Suppressor macrophage (primary cell): ENCODE results near the gene TJP3.

Experiments
- DNase-seq, 4 experiments: peaks; one replicate each; pipeline ENCODE4 v3.0.0-alpha.2; 2020 to 2022

TJP3 gene

DNA sequence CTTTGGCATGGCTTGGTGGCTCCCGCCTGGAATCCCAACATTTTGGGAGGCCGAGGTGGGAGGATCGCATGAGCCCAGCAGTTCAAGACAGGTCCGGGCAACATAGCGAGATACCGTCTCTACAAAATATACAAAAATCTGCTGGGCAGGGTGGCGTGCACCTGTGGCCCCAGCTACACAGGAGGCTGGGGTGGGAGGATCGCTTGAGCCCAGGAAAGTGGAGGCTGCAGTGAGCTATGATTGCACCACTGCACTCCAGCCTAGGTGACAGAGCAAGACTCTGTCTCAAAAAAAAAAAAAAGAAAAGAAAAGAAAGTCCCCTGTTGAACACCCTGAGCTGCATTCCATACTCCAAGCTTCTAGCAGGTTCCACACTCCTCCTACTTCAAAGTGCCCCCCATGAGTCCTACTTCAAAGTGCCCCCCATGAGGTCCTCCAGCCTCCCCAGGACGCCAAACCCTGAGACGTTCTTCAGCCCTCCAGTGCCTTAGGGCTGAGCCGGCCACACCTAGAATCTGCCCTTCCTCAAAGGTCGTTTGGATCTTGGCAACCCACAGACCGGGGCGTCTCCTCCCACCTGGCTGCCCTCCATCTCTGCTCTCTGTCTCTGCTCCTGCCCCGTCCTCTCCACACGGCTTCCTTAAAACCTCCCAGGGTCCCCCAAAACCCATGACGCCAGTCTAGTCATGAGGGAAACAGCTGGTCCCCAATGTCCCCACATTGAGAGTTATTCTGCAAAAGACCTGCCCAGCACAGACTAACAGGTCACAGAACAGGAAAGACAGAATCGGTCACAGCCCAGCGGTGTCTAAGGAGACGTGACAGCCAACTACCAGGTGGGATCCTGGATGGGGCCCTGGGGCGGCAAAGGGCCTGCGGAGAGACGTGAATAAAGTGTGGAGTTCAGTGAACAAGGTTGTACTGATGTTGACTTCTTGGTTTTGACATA is 4.8 kb downstream of the TJP3 start:
- DNase-seq = peak in 1 of 4 experiments; percentile 20

DNA sequence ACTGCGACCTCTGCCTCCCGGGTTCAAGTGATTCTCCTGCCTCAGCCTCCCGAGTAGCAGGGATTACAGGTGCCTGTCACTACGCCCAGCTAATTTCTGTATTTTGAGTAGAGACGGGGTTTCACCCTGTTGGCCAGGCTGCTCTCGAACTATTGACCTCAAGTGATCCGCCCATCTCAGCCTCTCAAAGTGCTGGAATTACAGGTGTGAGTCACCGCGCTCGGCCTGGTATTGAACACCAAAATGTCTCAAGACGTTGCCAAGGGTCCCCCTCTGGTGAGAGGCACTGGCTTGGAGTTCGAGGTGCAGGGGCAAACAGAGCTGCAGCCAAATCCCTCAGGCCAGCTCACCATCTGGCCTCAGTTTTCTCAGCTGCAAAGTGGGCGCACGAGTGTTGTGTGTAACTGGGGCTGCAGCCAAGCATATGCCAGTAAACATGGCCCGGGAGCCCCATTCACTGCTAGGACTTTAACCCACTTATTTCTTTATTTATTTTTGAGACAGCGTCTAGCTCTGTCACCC is 8.0 kb downstream of the TJP3 start:
- no peak for DNase-seq

- DNase-seq = no peak
Observed at GRCh38 chr19:3719868-3720267, 11.7 kb downstream of the TJP3 start.

DNA sequence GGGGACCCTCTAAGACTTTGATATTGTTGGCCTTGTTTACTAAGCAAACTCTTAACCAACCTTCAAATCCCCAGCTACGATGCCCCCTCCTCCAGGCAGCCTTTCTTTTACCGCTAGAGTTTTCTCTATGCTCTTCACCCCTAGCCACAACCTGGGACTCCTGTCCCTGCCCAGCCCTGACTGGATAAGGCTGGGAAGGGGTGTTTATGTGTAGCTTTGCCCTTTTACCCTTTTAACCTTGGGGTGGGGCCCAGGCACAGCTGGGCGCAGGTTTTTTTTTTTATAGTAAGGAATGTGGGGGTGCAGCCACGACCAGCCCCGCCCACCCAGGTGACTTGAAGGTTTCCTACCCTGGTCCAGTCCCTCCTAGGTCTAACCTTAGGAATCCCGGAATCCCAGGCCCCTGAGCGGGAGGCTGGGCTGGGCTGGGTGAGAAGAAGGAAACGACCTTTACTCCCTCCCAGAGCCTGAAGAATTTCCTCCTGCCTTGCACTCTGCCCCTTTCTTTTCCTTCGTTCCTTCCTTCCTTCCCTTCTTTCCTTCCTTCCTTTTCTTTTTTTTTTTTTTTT is 12.2 kb downstream of the TJP3 start:
- no peak for DNase-seq

DNA sequence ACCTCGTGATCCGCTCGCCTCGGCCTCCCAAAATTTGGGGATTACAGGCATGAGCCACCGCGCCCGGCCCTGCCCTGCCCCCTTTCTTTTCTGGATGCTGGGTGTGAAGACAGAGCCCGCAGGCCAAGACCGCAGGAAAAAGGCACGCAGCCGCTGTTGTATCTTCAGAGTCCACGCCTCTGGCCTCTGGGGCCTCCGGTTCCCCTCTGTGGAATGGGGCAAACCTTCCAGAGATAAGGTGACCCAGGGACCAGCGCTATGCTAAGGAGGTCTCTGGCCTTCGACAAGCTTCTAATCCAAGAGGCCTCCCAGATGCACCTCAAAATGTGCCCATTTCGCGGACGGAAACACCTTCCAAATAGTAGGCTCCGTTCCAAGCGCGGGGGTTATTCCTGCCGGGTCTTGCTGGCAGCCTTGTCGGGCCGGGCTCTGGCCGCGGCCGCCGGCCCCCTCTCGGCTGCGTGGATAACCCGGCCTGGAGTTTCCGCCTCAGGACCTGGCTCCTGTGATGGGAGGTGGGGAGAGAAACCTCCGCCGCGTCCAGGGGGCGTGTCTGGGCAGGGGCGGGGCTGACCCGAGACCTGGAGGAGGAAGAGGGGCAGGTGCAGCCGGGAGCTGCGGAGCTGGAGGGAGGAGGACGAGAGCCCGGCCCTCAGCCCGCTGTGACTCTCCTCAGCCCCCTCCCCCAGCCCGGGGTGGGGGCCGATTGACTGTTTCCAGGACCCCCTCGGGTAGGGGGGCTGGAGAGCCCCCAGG is 13.1 kb downstream of the TJP3 start:
- DNase-seq = peak; percentile 80 to 91 (median 84)

- no peak for DNase-seq
Observed at GRCh38 chr19:3721887-3722442, 13.8 kb downstream of the TJP3 start.

DNA sequence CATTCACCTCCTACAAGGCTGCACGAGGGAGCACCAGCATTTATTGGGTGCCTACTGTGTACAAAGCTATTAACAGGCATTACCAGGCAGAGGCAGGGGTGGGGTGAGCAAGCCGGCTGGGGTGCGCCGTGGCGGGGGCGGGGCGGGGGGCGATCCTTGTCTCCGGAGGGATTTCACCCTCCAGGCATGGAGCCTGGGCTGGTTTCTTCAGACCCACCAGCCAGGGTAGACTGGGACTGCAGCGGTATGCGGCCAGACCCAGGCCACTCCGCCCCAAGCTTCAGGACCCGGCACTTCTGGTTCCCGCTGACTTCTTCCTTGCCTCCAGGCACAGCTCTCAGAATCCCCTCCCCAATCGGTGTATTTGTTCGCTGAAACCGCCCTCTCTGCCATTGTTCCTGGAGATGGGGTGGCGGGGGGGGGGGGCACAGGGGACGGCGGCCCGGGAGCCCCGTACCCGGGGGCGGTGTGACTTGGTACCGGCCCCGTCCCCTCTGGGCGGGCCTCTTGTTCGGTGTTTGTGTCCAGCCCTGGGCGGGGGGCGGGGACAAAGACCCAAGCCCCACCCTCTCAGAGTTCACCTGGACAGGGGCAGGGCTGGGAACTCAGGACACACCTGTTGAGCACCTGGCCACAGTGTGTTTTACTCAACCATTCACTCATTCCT is 14.4 kb downstream of the TJP3 start:
- DNase-seq = no peak

DNA sequence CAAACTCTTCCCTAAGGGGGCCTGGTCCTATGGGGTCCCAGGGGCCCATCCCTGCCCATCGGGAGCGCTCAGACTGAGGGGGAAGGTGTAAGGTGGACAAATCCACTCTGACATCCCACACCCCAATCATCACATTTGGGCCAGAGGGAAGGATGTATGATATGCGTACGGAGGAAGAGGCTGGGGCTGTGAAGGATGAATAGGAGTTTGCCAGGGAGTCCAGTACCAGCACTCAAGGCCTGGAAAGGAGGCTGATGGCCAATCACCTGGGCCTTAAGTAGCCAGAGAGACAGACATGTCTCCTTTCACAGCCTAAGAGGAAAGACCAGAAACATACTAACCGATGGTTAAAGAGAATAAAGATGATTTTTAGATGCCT is 14.9 kb downstream of the TJP3 start:
- DNase-seq = no peak

GRCh38 chr19:3723883-3724282 is 15.7 kb downstream of the TJP3 start:
- DNase-seq = no peak

DNA sequence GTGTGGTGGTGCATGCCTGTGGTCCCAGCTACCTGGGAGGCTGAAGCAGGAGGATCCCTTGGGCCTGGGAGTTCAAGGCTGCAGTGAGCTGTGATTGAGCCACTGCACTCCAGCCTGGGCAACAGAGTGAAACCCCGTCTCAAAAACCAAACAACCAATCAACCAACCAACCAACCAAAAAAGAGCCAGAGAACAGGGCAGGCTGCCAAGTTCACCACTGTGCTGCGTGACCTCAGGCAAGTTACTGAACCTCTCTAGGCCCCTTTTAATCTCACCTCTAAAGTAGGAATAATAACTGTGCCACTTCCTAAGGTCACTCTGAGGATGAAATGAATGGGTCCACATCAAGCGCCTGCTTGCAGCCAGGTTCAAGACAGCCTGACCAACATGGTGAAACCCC is 16.9 kb downstream of the TJP3 start:
- no peak for DNase-seq

DNA sequence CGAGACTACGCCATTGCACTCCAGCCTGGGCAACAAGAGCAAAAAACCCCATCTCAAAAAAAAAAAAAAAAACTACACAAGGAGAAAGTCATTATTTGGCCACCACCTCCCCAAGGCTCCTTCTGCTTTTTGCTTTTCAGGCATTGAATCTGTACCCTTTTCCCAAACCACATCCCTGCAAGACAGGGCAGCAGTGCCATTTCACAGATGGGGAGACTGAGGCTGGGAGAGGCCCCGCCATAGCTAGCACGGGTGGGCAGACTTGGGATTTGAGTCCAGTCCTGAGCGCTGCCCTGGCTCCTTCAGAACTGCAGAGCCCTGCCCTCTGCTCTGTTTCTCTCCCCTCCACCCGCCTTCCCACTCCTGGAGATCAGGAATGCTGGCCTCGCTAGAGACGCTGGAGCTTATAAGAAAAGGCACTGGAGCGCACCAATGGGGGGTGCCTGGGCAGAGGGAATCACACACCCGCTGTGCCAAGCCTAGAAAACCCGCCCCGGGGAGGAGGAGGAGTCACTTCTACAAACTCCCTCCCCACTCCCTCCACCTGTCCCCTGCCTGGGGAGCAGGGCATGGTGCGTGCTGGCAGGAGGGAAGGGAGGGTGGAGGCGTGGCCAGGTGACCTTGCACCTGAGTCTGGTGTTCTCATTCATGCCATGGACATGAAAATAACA is 17.6 kb downstream of the TJP3 start:
- DNase-seq = no peak

- no peak for DNase-seq
Observed at GRCh38 chr19:3730457-3730958, 22.3 kb downstream of the TJP3 start.

DNA sequence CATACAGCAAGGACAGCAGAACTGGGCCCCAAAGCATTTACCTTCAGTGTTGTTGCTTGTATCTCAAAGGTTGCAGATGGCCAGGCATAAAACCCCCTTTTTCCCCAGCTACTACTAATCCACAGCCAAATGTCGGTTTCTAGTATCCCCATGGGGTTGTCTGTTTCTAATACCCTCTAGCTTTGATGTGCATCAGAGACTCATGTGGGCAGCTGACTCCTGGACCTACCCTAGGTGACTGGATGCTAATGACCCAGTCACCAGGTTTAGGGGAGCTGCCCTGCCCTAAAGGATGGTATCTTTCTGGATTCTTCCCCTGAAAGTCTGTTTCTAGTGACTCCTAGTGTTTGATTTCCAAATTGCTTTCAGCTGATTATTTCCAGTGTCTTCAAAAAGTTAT is 23.9 kb downstream of the TJP3 start:
- no peak for DNase-seq

- DNase-seq = no peak
Observed at GRCh38 chr19:3733549-3734309, 25.5 kb downstream of the TJP3 start.

- no peak for DNase-seq
Observed at GRCh38 chr19:3734310-3734600, 26.1 kb downstream of the TJP3 start.

- no peak for DNase-seq
Observed at GRCh38 chr19:3736106-3736724, 28.0 kb downstream of the TJP3 start.

DNA sequence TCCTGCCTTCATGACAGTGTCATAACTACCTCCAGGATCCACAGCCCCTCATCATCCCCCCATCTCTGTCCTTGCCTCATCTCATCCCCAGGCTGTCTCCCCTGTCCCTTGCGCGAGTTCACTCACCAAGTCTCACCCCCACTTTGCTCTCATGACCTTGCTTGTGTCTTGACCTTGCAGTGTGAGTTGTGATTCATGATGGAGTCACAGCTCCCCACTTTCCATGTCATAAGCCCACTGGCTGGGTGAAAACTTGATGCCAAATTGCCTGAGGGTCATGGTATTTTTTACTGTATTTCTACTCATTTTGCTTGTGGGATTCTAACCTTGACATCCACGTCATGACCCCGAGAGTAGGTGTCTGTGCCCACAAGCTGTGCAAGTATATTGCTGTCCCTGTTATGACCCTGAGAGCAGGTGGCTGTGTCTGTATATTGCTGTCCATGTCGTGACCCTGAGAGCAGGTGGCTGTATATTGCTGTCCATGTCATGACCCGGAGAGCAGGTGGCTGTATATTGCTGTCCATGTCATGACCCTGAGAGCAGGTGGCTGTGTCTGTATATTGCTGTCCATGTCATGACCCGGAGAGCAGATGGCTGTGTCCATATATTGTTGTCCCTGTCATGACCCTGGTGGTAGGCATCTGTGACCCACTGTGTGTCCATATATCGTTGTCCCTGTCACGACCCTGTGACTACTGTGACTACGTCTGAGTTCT is 29.5 kb downstream of the TJP3 start:
- no peak for DNase-seq

- no peak for DNase-seq
Observed at GRCh38 chr19:3738477-3739220, 30.5 kb downstream of the TJP3 start.

DNA sequence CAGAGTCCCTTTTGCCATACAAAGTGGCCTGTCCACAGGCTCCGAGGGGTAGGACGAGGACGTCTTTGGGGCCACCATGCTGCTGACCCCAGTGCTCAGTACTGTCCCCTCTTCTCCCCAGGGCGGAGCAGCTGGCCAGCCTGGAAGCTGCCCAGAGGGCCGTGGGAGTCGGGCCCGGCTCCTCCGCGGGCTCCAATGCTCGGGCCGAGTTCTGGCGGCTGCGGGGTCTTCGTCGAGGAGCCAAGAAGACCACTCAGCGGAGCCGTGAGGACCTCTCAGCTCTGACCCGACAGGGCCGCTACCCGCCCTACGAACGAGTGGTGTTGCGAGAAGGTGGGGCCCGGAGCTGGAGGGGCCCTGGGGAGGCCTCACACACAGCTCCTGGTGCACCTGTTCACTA is 32.2 kb downstream of the TJP3 start:
- DNase-seq = no peak
